Ureter (tissue), 1 donor: ENCODE results near the gene NMNAT3. TPM values are rescaled to one million over a fixed set of nuclear protein-coding genes. Genes with fewer than 3 reads are reported as not detected.
"Not testable (repeated sequence)": the region's sequence is repeated elsewhere in the genome, so short reads cannot be mapped to it uniquely, and the experiment has no call there.

Source experiments
- DNase-seq: peaks from one replicate; pipeline ENCODE4 v3.0.0-alpha.2; 2020; ENCODE audit warnings: low spot score
- total RNA-seq: library from RNA; stranded (reverse); gene quantifications from one replicate; pipeline ENCODE4 v1.2.4, GENCODE V29; 2023
- donor health status: DM: yes; HTN: yes; CAD: no.

The NMNAT3 gene
- total RNA-seq, 1 donor from 2014 or later, result 9.4 TPM

GRCh38 chr3:139583651-139584050 lies 94.1 kb downstream of the NMNAT3 start:
- DNase-seq, result not testable (repeated sequence)

DNA sequence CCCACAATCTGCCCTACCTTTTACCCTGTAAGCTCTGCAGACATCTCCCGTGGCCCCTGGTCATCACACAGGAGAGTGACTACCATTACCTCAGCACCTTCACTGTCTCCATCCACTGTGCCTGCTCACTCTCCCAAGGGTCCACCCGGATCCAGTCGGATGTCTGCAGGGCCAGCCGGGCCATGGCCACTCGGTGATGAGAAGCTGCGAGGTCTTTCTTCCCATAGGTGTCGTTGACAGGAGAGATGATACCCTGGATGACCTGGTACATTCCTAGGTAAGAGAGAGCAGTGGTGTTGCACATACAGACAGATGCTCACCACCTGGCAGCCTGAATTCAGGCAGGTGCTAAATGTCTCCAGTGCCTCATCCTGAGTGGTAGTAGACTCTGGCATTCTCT lies 99.0 kb downstream of the NMNAT3 start:
- no peak for DNase-seq

DNA sequence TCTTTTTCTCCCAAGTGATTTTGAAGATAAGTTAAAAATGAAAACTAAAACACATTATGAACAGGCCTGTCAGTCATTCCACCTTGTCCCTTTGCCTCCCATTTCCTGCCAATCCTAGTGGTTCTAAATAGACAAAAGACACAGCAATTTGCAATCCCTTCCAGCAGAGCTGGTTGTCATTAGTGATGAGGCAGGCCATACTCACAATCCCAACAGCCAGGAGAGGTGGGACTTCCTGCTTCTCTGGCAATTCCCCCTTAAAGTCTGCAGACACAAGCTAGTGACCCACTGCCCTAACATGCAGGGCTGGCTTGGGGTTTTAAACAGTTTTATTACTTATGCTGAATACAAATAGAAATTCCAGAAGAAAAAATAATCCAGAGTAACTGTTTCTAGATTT lies 99.9 kb downstream of the NMNAT3 start:
- DNase-seq, result no peak

- DNase-seq, result no peak
Observed at GRCh38 chr3:139577346-139577745, 100.4 kb downstream of the NMNAT3 start.

DNA sequence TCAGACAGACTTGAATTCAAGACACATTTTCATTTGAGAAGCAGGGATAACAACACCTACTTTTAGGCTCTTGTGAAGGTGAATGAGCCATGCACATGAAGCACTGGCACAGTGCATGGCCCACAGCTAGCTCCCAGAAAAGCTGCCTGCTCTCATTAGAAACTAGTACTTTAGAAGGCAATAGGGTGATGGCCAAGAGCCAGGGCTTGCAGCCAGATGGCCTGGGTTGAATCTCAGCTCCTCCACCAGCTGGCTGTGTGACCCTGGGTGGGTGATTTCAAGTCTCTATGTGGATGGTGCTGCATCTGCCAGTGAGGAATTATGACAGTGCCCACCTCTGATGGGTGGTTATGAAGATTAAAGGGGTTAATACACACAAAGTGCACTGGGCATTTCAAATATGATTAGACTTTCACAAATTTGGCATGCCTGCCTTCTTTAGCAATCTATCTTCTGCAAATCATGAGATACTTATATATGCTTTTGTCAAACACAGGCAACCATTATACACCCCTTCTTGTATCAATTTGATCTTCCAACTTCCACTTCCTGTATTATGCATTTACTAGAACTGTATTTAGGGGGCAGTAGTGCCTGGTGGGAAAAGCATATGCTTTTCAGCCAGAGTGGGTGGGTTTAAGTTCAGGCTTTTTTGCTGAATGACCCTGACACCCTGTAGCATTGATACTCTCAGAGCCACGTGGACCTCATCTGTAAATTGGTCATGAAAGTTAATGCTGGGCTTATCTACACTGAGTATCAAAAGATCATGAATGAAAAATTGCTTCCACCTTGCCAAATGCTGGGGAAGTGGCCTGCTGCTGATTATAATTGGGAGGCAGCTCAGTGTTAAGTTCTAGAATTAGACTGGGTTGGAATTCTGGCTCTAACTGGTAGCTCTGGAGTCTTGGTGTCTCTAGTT lies 103.5 kb downstream of the NMNAT3 start:
- DNase-seq, result no peak

DNA sequence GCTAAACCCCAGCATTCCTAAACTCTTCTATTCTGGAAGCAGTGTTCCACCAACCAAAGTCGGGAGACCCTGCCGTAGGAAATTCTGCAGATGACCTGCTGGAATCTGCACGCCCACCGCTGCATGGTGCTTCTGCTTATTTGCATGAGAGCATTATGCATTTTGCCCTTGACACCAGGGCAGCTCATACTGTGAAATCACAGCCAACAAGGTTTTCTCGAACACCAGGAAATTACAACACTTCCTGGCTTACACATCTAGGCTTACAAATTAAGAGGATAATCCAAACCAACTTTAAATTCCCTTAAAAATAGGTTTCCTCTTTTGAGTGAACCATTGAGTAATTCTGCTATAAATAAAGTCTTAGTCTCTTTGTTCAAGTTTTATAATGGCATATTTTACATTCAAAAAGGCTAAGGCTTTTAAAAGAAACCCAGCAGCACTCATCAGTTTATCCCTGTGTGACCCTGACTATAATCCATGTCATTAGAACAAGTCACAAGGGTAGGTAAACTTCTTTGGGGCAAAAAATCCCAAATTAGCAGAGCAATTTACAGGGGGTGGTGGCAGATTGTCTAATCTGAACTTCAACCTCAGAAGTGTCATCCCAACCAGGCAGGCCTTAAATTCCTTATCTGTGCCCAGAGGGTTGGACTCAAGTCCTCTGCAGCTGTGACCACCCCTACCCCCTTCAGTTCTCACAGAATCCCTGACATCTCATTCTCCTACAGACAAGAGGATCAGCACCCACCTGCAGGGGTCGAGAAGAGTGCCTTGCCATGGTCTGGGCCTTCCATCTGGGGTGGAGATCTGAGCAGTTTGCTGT lies 104.7 kb downstream of the NMNAT3 start:
- DNase-seq, result no peak

GRCh38 chr3:139571711-139572110 lies 106.1 kb downstream of the NMNAT3 start:
- DNase-seq, result no peak

DNA sequence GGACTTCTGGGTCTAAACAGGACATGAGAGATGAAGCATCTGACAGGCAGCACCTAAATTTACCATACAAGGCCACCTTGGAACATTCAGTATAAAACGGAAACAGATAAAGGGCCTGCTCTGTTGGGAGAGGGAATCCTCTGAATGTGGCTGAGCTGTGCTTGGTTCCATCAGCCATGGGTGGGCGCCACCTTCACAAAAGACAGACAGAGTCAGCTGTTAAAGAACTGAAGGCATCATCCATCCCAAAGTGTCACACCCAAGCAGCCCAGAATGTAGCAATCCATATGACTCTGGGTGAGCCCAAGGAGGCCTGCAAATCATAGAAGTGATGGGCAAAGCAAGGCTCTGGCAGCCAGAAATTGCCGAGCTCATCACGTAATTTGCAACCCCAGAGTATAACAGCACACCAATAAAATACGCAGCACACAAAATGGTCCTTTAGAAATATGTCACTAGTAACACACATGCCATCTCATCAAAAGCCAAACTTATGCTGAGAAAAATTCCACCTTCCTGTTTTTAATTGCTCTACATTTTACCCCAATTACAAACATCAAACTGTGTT lies 113.4 kb downstream of the NMNAT3 start:
- no peak for DNase-seq

GRCh38 chr3:139561959-139562676 lies 115.7 kb downstream of the NMNAT3 start:
- DNase-seq, result no peak

DNA sequence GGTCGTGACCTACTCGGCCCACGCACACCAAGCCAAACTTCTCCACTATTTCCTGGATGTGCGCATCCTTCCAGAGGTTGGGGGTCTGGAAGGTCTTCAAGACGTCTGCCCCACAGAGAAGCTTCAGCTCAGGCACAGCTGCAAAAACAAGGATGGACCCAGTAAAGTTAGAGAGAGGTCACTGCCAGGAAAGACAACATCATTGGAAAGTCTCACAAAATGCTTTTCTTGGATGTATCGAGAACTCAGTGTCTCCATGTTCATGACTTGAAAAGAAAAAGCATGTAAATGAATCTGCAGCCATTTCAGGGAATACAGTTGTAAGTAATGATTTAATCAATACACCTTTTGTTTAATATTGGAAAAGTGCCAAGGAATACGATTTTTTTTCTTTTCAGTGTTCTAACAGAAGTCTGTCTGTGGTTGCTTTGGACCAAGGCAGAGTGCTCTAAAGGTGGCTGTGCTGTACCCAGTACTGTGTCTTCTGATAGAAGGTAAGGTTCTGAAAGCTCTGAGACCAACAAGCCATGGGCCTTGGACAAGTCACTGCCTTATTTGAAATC lies 116.4 kb downstream of the NMNAT3 start:
- no peak for DNase-seq

- DNase-seq, result no peak
Observed at GRCh38 chr3:139560411-139560810, 117.4 kb downstream of the NMNAT3 start.

- no peak for DNase-seq
Observed at GRCh38 chr3:139559541-139559940, 118.2 kb downstream of the NMNAT3 start.

GRCh38 chr3:139558351-139559266 lies 119.2 kb downstream of the NMNAT3 start:
- DNase-seq, result no peak

GRCh38 chr3:139557041-139557440 lies 120.7 kb downstream of the NMNAT3 start:
- no peak for DNase-seq

GRCh38 chr3:139555249-139555648 lies 122.5 kb downstream of the NMNAT3 start:
- DNase-seq, result no peak

DNA sequence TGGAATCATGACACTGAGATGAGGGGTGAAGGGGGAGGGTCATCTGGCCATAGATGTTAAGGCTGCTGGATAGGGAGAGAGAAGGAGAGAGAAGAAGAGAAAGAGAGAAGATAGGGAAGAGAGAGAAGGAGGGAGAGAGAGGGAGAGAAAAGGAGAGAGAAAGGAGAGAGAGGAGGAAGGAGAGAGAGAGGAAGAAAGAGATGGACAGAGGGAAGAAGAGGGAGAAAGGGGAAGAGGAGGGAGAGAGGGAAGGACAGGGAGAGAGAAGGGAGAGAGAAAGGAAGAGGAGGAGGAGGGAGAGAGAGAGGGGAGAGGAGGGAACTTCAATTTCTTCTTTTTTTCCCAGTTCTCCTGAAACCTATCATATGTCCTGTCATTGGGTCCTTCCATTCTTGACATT lies 123.1 kb downstream of the NMNAT3 start:
- no peak for DNase-seq

GRCh38 chr3:139552632-139553365 lies 125.0 kb downstream of the NMNAT3 start:
- no peak for DNase-seq

DNA sequence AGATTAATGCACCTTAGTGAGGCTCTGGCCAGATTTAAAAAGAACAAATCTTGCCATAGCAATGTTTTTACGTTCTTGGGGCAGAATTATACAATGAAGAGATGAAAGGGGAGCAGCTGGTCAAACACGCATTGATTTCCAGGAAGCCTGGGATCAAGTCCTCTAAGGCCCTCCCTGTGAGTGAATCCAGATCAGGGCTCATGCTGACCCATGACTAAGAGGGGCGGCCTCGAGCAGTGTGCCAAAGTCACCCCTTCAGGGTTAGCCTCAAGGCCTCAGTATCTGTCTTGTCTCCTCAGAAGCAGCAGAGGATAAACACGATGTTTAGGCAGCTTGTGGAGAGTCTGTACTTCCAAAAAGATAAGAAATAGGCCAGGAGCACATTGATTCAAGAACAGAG lies 129.0 kb downstream of the NMNAT3 start:
- DNase-seq, result no peak

- no peak for DNase-seq
Observed at GRCh38 chr3:139547666-139548065, 130.1 kb downstream of the NMNAT3 start.

GRCh38 chr3:139546772-139547171 lies 131.0 kb downstream of the NMNAT3 start:
- DNase-seq, result no peak
